ENCODE measurements around the gene NXPE4.
"Not testable (repeated sequence)": the region's sequence is repeated elsewhere in the genome, so short reads cannot be mapped to it uniquely, and the experiment has no call there.

DNA sequence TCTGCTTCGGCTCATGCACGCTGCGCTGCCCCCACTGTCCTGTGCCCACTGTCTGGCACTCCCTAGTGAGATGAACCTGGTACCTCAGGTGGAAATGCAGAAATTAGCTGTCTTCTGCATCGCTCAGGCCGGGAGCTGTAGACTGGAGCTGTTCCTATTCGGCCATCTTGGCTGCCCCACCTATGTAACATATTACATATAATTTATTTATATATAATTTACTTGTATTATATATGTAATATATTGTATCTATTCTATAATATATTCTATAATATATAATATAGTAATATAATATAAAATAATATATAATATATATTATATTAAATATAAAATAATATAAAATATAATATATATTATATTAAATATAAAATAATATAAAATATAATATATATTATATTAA lies 43.9 kb upstream of the NXPE4 start:
- not testable (repeated sequence) for TF ChIP-seq ARNT (IDR thresholded peaks at IDR 0.05); SUZ12 (IDR thresholded peaks at IDR 0.05); L3MBTL2 (conservative IDR thresholded peaks at IDR 0.05); ZNF384 (IDR thresholded peaks at IDR 0.05); SP1 (IDR thresholded peaks at IDR 0.05); NFRKB (IDR thresholded peaks at IDR 0.05); FOXM1 (IDR thresholded peaks at IDR 0.05; ENCODE audit: borderline replicate concordance); ELF4 (IDR thresholded peaks at IDR 0.05); FOXK2 (IDR thresholded peaks at IDR 0.05); TARDBP (IDR thresholded peaks at IDR 0.05); BHLHE40 (IDR thresholded peaks at IDR 0.05; ENCODE audit: borderline replicate concordance); LEF1 (IDR thresholded peaks at IDR 0.05; ENCODE audit: borderline replicate concordance)
- TF ChIP-seq, protein P1, sequence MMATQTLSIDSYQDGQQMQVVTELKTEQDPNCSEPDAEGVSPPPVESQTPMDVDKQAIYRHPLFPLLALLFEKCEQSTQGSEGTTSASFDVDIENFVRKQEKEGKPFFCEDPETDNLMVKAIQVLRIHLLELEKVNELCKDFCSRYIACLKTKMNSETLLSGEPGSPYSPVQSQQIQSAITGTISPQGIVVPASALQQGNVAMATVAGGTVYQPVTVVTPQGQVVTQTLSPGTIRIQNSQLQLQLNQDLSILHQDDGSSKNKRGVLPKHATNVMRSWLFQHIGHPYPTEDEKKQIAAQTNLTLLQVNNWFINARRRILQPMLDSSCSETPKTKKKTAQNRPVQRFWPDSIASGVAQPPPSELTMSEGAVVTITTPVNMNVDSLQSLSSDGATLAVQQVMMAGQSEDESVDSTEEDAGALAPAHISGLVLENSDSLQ (IDR thresholded peaks at IDR 0.05), result not testable (repeated sequence)

Data from HEK293T (cell line).